Measurements from ENCODE around the gene PSMA7. TPM values are rescaled to one million over a fixed set of nuclear protein-coding genes. Genes with fewer than 3 reads are reported as not detected.

Gene PSMA7
- total and polyA plus RNA-seq, 2 donors from 2014 or later, result 190 to 315 TPM

DNA sequence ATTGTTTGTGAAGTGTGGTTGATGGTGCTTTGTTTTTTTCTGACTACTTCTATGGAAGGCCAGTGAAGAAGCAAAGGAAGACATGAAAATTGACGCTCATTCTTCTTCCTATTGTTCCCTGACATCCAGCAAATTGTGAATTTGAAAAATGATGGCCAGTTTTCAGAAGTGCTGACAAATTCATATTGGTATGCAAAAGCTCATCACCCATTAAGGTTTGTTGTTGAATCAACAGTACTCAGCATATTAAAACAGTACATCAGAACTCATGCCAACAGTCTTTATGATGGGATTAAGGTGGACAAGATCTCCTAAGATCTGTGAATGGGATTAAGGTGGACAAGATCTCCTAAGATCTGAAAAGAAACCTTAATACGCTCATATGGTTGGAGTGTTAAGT is 38.6 kb upstream of the PSMA7 start:
- Histone ChIP-seq H3K27me3 (ENCODE audit: control insufficient read depth, insufficient read depth, low read length) (no peaks in the 10 kb centered on the region), H3K4me3 (ENCODE audit: low read length in 3 of 3) (peak overlapping the region in 2 of 3 donors; percentile 76 to 97), H3K36me3 (ENCODE audit: control insufficient read depth in 2 of 3, insufficient read depth in 3 of 3, low read length in 3 of 3) (peaks cover 0 to 8% (median 5%) of the 10 kb centered on the region in 3 donors), H3K9me3 (ENCODE audit: control insufficient read depth in 2 of 3, insufficient read depth in 1 of 3, low read length in 3 of 3) (no peaks in the 10 kb centered on the region), H3K27ac (ENCODE audit: low read depth in 2 of 2, low read length in 2 of 2) (no peak overlapping the region), H3K9ac (ENCODE audit: low read length in 3 of 3) (peak overlapping the region in 1 of 3 donors; percentile 90), H3K4me1 (ENCODE audit: control insufficient read depth in 2 of 3, insufficient read depth in 2 of 3, low read depth in 1 of 3, low read length in 3 of 3) (peaks cover 0 to 6% (median 0%) of the 10 kb centered on the region in 3 donors)
- FAIRE-seq (no peak), DNase-seq (no peak)
- TF ChIP-seq, protein P1, sequence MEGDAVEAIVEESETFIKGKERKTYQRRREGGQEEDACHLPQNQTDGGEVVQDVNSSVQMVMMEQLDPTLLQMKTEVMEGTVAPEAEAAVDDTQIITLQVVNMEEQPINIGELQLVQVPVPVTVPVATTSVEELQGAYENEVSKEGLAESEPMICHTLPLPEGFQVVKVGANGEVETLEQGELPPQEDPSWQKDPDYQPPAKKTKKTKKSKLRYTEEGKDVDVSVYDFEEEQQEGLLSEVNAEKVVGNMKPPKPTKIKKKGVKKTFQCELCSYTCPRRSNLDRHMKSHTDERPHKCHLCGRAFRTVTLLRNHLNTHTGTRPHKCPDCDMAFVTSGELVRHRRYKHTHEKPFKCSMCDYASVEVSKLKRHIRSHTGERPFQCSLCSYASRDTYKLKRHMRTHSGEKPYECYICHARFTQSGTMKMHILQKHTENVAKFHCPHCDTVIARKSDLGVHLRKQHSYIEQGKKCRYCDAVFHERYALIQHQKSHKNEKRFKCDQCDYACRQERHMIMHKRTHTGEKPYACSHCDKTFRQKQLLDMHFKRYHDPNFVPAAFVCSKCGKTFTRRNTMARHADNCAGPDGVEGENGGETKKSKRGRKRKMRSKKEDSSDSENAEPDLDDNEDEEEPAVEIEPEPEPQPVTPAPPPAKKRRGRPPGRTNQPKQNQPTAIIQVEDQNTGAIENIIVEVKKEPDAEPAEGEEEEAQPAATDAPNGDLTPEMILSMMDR (IDR thresholded peaks at IDR 0.05; ENCODE audit: borderline replicate concordance, extremely low read depth, insufficient read depth), result no peak
- intact Hi-C loops (cut with DNase I), result no loop called here

- Histone ChIP-seq H3K9me3 (ENCODE audit: control insufficient read depth in 2 of 3, insufficient read depth in 1 of 3, low read length in 3 of 3) (no peaks in the 10 kb centered on the region), H3K27me3 (ENCODE audit: control insufficient read depth, insufficient read depth, low read length) (no peaks in the 10 kb centered on the region), H3K9ac (ENCODE audit: low read length in 3 of 3) (no peak overlapping the region), H3K4me3 (ENCODE audit: low read length in 3 of 3) (no peak overlapping the region), H3K36me3 (ENCODE audit: control insufficient read depth in 2 of 3, insufficient read depth in 3 of 3, low read length in 3 of 3) (peaks cover 3 to 18% (median 8%) of the 10 kb centered on the region in 3 donors), H3K4me1 (ENCODE audit: control insufficient read depth in 2 of 3, insufficient read depth in 2 of 3, low read depth in 1 of 3, low read length in 3 of 3) (peaks cover 0 to 6% (median 0%) of the 10 kb centered on the region in 3 donors), H3K27ac (ENCODE audit: low read depth in 2 of 2, low read length in 2 of 2) (no peak overlapping the region)
- intact Hi-C loops (cut with DNase I), result no loop called here
- DNase-seq (no peak), FAIRE-seq (no peak)
- TF ChIP-seq, protein P1 (IDR thresholded peaks at IDR 0.05; ENCODE audit: borderline replicate concordance, extremely low read depth, insufficient read depth), result no peak
Measured at GRCh38 chr20:62179162-62179504, 35.9 kb upstream of the PSMA7 start.

GRCh38 chr20:62178316-62179161 is 35.3 kb upstream of the PSMA7 start:
- Histone ChIP-seq H3K27me3 (ENCODE audit: control insufficient read depth, insufficient read depth, low read length) (no peaks in the 10 kb centered on the region), H3K9ac (ENCODE audit: low read length in 3 of 3) (no peak overlapping the region), H3K4me1 (ENCODE audit: control insufficient read depth in 2 of 3, insufficient read depth in 2 of 3, low read depth in 1 of 3, low read length in 3 of 3) (peaks cover 0 to 3% (median 0%) of the 10 kb centered on the region in 3 donors), H3K4me3 (ENCODE audit: low read length in 3 of 3) (no peak overlapping the region), H3K27ac (ENCODE audit: low read depth in 2 of 2, low read length in 2 of 2) (no peak overlapping the region), H3K36me3 (ENCODE audit: control insufficient read depth in 2 of 3, insufficient read depth in 3 of 3, low read length in 3 of 3) (peaks cover 3 to 18% (median 8%) of the 10 kb centered on the region in 3 donors), H3K9me3 (ENCODE audit: control insufficient read depth in 2 of 3, insufficient read depth in 1 of 3, low read length in 3 of 3) (no peaks in the 10 kb centered on the region)
- TF ChIP-seq, protein P1 (IDR thresholded peaks at IDR 0.05; ENCODE audit: borderline replicate concordance, extremely low read depth, insufficient read depth), result no peak
- no peak for DNase-seq
- FAIRE-seq, result no peak
- intact Hi-C loops (cut with DNase I), result no loop called here
